ENCODE results near the gene CCDC136.

Gene CCDC136

GRCh38 chr7:128835790-128836641 is 44.2 kb downstream of the CCDC136 start:
- POLR2A ChIA-PET, result no interaction called here
- CTCF ChIA-PET, result interaction anchor here (1.1 to 5.4 kb wide), 6 partner anchors 13 to 375 kb away, joined by 3 to 21 read pairs (median 6); partner anchors contain the start of gene ATP6V1F
- DNase-seq (ENCODE audit: extremely low spot score), result no peak
- TF ChIP-seq, protein P1, sequence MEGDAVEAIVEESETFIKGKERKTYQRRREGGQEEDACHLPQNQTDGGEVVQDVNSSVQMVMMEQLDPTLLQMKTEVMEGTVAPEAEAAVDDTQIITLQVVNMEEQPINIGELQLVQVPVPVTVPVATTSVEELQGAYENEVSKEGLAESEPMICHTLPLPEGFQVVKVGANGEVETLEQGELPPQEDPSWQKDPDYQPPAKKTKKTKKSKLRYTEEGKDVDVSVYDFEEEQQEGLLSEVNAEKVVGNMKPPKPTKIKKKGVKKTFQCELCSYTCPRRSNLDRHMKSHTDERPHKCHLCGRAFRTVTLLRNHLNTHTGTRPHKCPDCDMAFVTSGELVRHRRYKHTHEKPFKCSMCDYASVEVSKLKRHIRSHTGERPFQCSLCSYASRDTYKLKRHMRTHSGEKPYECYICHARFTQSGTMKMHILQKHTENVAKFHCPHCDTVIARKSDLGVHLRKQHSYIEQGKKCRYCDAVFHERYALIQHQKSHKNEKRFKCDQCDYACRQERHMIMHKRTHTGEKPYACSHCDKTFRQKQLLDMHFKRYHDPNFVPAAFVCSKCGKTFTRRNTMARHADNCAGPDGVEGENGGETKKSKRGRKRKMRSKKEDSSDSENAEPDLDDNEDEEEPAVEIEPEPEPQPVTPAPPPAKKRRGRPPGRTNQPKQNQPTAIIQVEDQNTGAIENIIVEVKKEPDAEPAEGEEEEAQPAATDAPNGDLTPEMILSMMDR (IDR thresholded peaks at IDR 0.05; ENCODE audit: control extremely low read depth, extremely low read depth, low read depth, missing control alignments), result no peak

- POLR2A ChIA-PET, result no interaction called here
- CTCF ChIA-PET, result interaction anchor here (2.0 to 2.4 kb wide), 2 partner anchors 13 to 42 kb away, joined by 4 to 10 read pairs; no protein-coding TSS in a partner anchor
- TF ChIP-seq, protein P1 (IDR thresholded peaks at IDR 0.05; ENCODE audit: control extremely low read depth, extremely low read depth, low read depth, missing control alignments), result no peak
- DNase-seq (ENCODE audit: extremely low spot score), result no peak
Measured at GRCh38 chr7:128836729-128837348, 45.1 kb downstream of the CCDC136 start.

DNA sequence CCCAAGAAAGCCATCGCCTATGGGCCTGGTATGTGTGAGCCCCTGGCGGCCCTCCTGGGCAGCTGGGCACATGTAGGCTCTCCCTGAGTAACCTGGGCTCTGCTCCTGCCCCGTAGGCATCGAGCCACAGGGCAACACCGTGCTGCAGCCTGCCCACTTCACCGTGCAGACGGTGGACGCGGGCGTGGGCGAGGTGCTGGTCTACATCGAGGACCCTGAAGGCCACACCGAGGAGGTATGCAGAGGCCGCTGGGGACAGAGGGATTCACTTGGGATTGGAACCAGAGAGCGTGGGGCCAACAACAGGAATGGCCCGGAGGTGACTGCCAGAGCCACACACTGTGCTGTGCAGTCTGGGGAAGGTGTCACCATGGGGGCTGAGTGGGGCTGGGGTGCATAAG is 45.8 kb downstream of the CCDC136 start:
- CTCF ChIA-PET, result interaction anchor here (2.0 kb wide), 1 partner anchor 42 kb away, joined by 4 read pairs; no protein-coding TSS in a partner anchor
- TF ChIP-seq, protein P1 (IDR thresholded peaks at IDR 0.05; ENCODE audit: control extremely low read depth, extremely low read depth, low read depth, missing control alignments), result no peak
- POLR2A ChIA-PET, result no interaction called here
- no peak for DNase-seq (ENCODE audit: extremely low spot score)

DNA sequence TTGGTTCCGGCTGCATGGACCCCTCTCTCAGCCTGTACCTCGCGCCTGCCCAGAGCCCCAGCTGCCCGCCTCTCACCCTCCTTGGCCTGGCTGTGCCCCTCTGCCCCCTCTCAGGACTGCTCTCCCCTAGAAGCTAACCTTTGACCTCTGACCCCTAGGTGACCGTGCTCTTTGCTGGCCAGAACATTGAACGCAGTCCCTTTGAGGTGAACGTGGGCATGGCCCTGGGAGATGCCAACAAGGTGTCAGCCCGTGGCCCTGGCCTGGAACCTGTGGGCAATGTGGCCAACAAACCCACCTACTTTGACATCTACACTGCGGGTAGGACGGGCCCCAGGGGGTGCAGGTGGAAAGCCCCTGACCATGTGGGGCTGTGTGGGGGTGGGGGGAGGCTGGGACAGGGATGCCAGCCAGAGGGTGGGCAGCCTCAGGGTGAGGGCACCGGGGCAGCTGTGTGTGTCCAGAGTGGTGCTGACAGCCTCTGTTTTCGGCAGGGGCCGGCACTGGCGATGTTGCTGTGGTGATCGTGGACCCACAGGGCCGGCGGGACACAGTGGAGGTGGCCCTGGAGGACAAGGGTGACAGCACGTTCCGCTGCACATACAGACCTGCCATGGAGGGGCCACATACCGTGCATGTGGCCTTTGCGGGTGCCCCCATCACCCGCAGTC is 46.5 kb downstream of the CCDC136 start:
- DNase-seq (ENCODE audit: extremely low spot score), result no peak
- POLR2A ChIA-PET, result no interaction called here
- TF ChIP-seq, protein P1 (IDR thresholded peaks at IDR 0.05; ENCODE audit: control extremely low read depth, extremely low read depth, low read depth, missing control alignments), result no peak

GRCh38 chr7:128838981-128839731 is 47.4 kb downstream of the CCDC136 start:
- CTCF ChIA-PET, result interaction anchor here (1.3 to 5.3 kb wide), 3 partner anchors 7 to 253 kb away, joined by 3 to 38 read pairs (median 5); no protein-coding TSS in a partner anchor
- POLR2A ChIA-PET, result no interaction called here
- TF ChIP-seq, protein P1 (IDR thresholded peaks at IDR 0.05; ENCODE audit: control extremely low read depth, extremely low read depth, low read depth, missing control alignments), result no peak
- DNase-seq (ENCODE audit: extremely low spot score), result no peak

More for the DNA sequence above, 46.5 kb downstream of the CCDC136 start:
- CTCF ChIA-PET, result no interaction called here

Measured in GM10248 (cell line).